SU-DHL-6 (cell line): ENCODE measurements around the gene RWDD1.

Experiments
- H2AFZ ChIP-seq: fragments of 200-600 bp; sonication (generic); 2 replicates; pipeline ENCODE4 v1.6.1; 2014; ENCODE audit warnings: low read depth, mild to moderate bottlenecking, moderate library complexity, mixed read lengths, antibody characterized with exemption, low read length; ENCODE audit not compliant: severe bottlenecking
- H3F3A ChIP-seq: fragments of 200-600 bp; shearing (Covaris generic); 2 replicates; pipeline ENCODE4 v1.6.0; 2016; ENCODE audit warnings: antibody characterized with exemption, mild to moderate bottlenecking; ENCODE audit not compliant: insufficient read depth
- H3K27ac ChIP-seq: fragments of 200-600 bp; sonication (generic); 2 replicates; pipeline ENCODE4 v1.5.1; 2016; ENCODE audit warnings: low read depth, mild to moderate bottlenecking, low read length, moderate library complexity, mixed read lengths
- H3K27me3 ChIP-seq: fragments of 200-600 bp; sonication (generic), shearing (Covaris generic); 2 replicates; pipeline ENCODE4 v1.6.0; 2014; ENCODE audit warnings: mild to moderate bottlenecking, low read length
- H3K36me3 ChIP-seq: fragments of 200-600 bp; sonication (generic); 2 replicates; pipeline ENCODE4 v1.6.1; 2014; ENCODE audit warnings: mild to moderate bottlenecking, low read length, mixed read lengths
- H3K4me2 ChIP-seq: fragments of 300-600, 200-600 bp; shearing (Covaris generic), sonication (generic); 2 replicates; pipeline ENCODE4 v1.6.0; 2014; ENCODE audit warnings: low read length, low read depth, mild to moderate bottlenecking; ENCODE audit not compliant: poor library complexity, severe bottlenecking
- H3K4me3 ChIP-seq: fragments of 200-600 bp; sonication (generic); 2 replicates; pipeline ENCODE4 v1.5.1; 2014; ENCODE audit warnings: antibody characterized with exemption, low read length, mild to moderate bottlenecking, mixed read lengths; ENCODE audit not compliant: insufficient read depth, poor library complexity, severe bottlenecking
- H3K79me2 ChIP-seq: fragments of 200-600 bp; sonication (generic); 2 replicates; pipeline ENCODE4 v1.6.1; 2014; ENCODE audit warnings: mild to moderate bottlenecking, low read length, moderate library complexity; ENCODE audit not compliant: insufficient read depth
- H3K9ac ChIP-seq: fragments of 200-600 bp; sonication (generic); 2 replicates; pipeline ENCODE4 v1.7.0; 2014; ENCODE audit warnings: mild to moderate bottlenecking, low read length
- H3K9me2 ChIP-seq: fragments of 200-600 bp; sonication (generic); replicated peaks from 2 replicates; pipeline ENCODE4 v1.6.1; 2014; ENCODE audit warnings: low read length; ENCODE audit not compliant: insufficient read depth
- H3K9me3 ChIP-seq: fragments of 200-600 bp; sonication (generic); 2 replicates; pipeline ENCODE4 v1.6.1; 2014; ENCODE audit warnings: low read length, mixed read lengths; ENCODE audit not compliant: insufficient read depth
- H4K20me1 ChIP-seq: fragments of 200-600 bp; sonication (generic); 2 replicates; pipeline ENCODE4 v1.6.1; 2014; ENCODE audit warnings: low read depth, mild to moderate bottlenecking, antibody characterized with exemption, low read length, moderate library complexity, mixed read lengths
- CTCF ChIP-seq: fragments of 200-600 bp; sonication (generic); IDR thresholded peaks from one replicate; pipeline ENCODE4 v1.5.1; 2017; ENCODE audit warnings: antibody characterized with exemption, mild to moderate bottlenecking, low read length, moderate library complexity; ENCODE audit not compliant: insufficient read depth, poor library complexity, severe bottlenecking
- EZH2phosphoT487 ChIP-seq: fragments of 200-600 bp; sonication (generic), shearing (Covaris generic); conservative IDR thresholded peaks from 2 replicates; pipeline ENCODE4 v1.6.1; 2018; ENCODE audit warnings: mild to moderate bottlenecking, antibody characterized with exemption, low read length, moderate library complexity, mixed read lengths

Gene RWDD1

GRCh38 chr6:116577486-116577885, 6.2 kb downstream of the RWDD1 start:
- no peaks in the 10 kb centered on the region for H3K27me3 ChIP-seq
- no peaks in the 10 kb centered on the region for H3K9me2 ChIP-seq
- no peak overlapping the region for H3K4me2 ChIP-seq
- no peak overlapping the region for H3K9ac ChIP-seq
- H3K27ac ChIP-seq: no peak overlapping the region
- no peaks in the 10 kb centered on the region for H4K20me1 ChIP-seq
- no peak overlapping the region for H2AFZ ChIP-seq
- TF ChIP-seq EZH2phosphoT487 (no peak), CTCF (no peak)
- no peak overlapping the region for H3K4me3 ChIP-seq
- peaks cover 16% of the 10 kb centered on the region; the same call in 1 of the 2 replicates for H3K36me3 ChIP-seq
- no peaks in the 10 kb centered on the region for H3K9me3 ChIP-seq
- H3K79me2 ChIP-seq: peaks cover 56% of the 10 kb centered on the region
- peaks cover 6% of the 10 kb centered on the region; the same call in 1 of the 2 replicates for H3F3A ChIP-seq

- Histone ChIP-seq H3K36me3 (peaks cover 22% of the 10 kb centered on the region), H3K27ac (no peak overlapping the region), H3K79me2 (peaks cover 48% of the 10 kb centered on the region), H3K9ac (no peak overlapping the region), H2AFZ (no peak overlapping the region), H3F3A (peaks cover 6% of the 10 kb centered on the region; the same call in 1 of the 2 replicates), H3K4me2 (no peak overlapping the region), H3K9me2 (no peaks in the 10 kb centered on the region), H3K9me3 (no peaks in the 10 kb centered on the region), H3K27me3 (no peaks in the 10 kb centered on the region), H4K20me1 (no peaks in the 10 kb centered on the region), H3K4me3 (no peak overlapping the region)
- TF ChIP-seq EZH2phosphoT487: no peak
- no peak for TF ChIP-seq CTCF
These were observed 7.0 kb downstream of the RWDD1 start for GRCh38 chr6:116578335-116578734.

- Histone ChIP-seq H3K4me3 (no peak overlapping the region), H3F3A (peaks cover 6% of the 10 kb centered on the region; the same call in 1 of the 2 replicates), H3K9ac (no peak overlapping the region), H2AFZ (no peak overlapping the region), H3K27me3 (no peaks in the 10 kb centered on the region), H3K9me3 (no peaks in the 10 kb centered on the region), H3K27ac (no peak overlapping the region), H3K36me3 (peaks cover 23% of the 10 kb centered on the region), H3K9me2 (no peaks in the 10 kb centered on the region), H4K20me1 (no peaks in the 10 kb centered on the region), H3K4me2 (no peak overlapping the region), H3K79me2 (peaks cover 40% of the 10 kb centered on the region)
- TF ChIP-seq EZH2phosphoT487: no peak
- TF ChIP-seq CTCF: no peak
These were observed 7.8 kb downstream of the RWDD1 start for GRCh38 chr6:116579143-116579542.
